ENCODE data around the gene TRIM36. TPM values are rescaled to one million over a fixed set of nuclear protein-coding genes. Genes with fewer than 3 reads are reported as not detected.

TRIM36 gene
- total and polyA plus RNA-seq, 2 donors (not counting 1 experiment from before 2014, with no cell fraction given): 0.22 to 1.6 TPM

- H3K4me1 Mint-ChIP-seq: peaks cover 9% of the 10 kb centered on the region
- H3K4me1 ChIP-seq (ENCODE audit: control insufficient read depth in 2 of 2, insufficient read depth in 2 of 2, low read length in 2 of 2): peaks cover 14 to 15% of the 10 kb centered on the region in 2 donors
- 83% methylated on average over 2 of the region's 5 CpGs for WGBS (ENCODE audit: insufficient coverage)
- no peaks in the 10 kb centered on the region for H4K20me1 ChIP-seq (ENCODE audit: control insufficient read depth, insufficient read depth, low read length, poor library complexity, severe bottlenecking)
- H3K36me3 ChIP-seq (replicated peaks in 1 of 2; ENCODE audit: control extremely low read depth in 1 of 2, control insufficient read depth in 1 of 2, extremely low read depth in 1 of 2, insufficient read depth in 2 of 2, low read length in 1 of 2): no peaks in the 10 kb centered on the region
- no peaks in the 10 kb centered on the region for H3K79me2 ChIP-seq (ENCODE audit: control insufficient read depth, insufficient read depth, low read length)
- H3K9me3 Mint-ChIP-seq (ENCODE audit: insufficient read depth): peaks cover 7% of the 10 kb centered on the region
- no peak overlapping the region for H3K27ac ChIP-seq (ENCODE audit: low read length in 2 of 2)
- intact Hi-C loops (cut with micrococcal nuclease): no loop called here
- peaks cover 44% of the 10 kb centered on the region for H3K27me3 Mint-ChIP-seq
- no peak overlapping the region for H3K27ac Mint-ChIP-seq
- peaks cover 0 to 33% (median 23%) of the 10 kb centered on the region in 3 donors for H3K9me3 ChIP-seq (ENCODE audit: control extremely low read depth in 1 of 3, control insufficient read depth in 2 of 3, insufficient read depth in 1 of 3, low read length in 2 of 3)
- no peak overlapping the region for H3K4me3 Mint-ChIP-seq
- no peak overlapping the region for H3K4me2 ChIP-seq (replicated peaks; ENCODE audit: low read depth, low read length, poor library complexity, severe bottlenecking)
- DNase-seq (no peak), ATAC-seq (ENCODE audit: low read depth) (no peak)
- POLR2A ChIA-PET: no interaction called here
- H2AFZ ChIP-seq (ENCODE audit: insufficient read depth, low read depth, low read length, poor library complexity, severe bottlenecking): no peak overlapping the region
- H3K4me3 ChIP-seq (ENCODE audit: control extremely low read depth in 1 of 5, extremely low read depth in 1 of 5, insufficient read depth in 1 of 5, low read depth in 2 of 5, low read length in 4 of 5): no peak overlapping the region
- no peak overlapping the region for H3K9ac ChIP-seq (ENCODE audit: low read length)
- CTCF ChIA-PET: no interaction called here
- peaks cover 0 to 41% (median 9%) of the 10 kb centered on the region in 4 experiments for H3K27me3 ChIP-seq (replicated peaks in 1 of 4; ENCODE audit: control extremely low read depth in 1 of 4, control insufficient read depth in 3 of 4, insufficient read depth in 4 of 4, low read length in 3 of 4)
- TF ChIP-seq EZH2 (IDR thresholded peaks at IDR 0.05; ENCODE audit: borderline replicate concordance, insufficient read depth, low read depth, low read length, poor library complexity, severe bottlenecking) (no peak), CTCF (IDR thresholded peaks at IDR 0.05) (no peak)
Measured at GRCh38 chr5:115165790-115166189, 3.9 kb downstream of the TRIM36 start.

GRCh38 chr5:115160975-115161475 is 8.7 kb downstream of the TRIM36 start:
- H3K27ac Mint-ChIP-seq: no peak overlapping the region
- CTCF ChIA-PET: no interaction called here
- intact Hi-C loops (cut with micrococcal nuclease): loop anchor here (5.0 kb wide), 1 partner anchor 34 kb away; no protein-coding TSS in a partner anchor

More at GRCh38 chr5:115160975-115161475, 8.7 kb downstream of the TRIM36 start:
- Histone ChIP-seq H3K9me3 (ENCODE audit: control extremely low read depth in 1 of 3, control insufficient read depth in 2 of 3, insufficient read depth in 1 of 3, low read length in 2 of 3) (peaks cover 0 to 13% (median 12%) of the 10 kb centered on the region in 3 donors), H3K36me3 (replicated peaks in 1 of 2; ENCODE audit: control extremely low read depth in 1 of 2, control insufficient read depth in 1 of 2, extremely low read depth in 1 of 2, insufficient read depth in 2 of 2, low read length in 1 of 2) (no peaks in the 10 kb centered on the region), H2AFZ (ENCODE audit: insufficient read depth, low read depth, low read length, poor library complexity, severe bottlenecking) (no peak overlapping the region), H3K4me3 (ENCODE audit: control extremely low read depth in 1 of 5, extremely low read depth in 1 of 5, insufficient read depth in 1 of 5, low read depth in 2 of 5, low read length in 4 of 5) (no peak overlapping the region), H3K4me2 (replicated peaks; ENCODE audit: low read depth, low read length, poor library complexity, severe bottlenecking) (no peak overlapping the region), H3K27ac (ENCODE audit: low read length in 2 of 2) (no peak overlapping the region), H4K20me1 (ENCODE audit: control insufficient read depth, insufficient read depth, low read length, poor library complexity, severe bottlenecking) (no peaks in the 10 kb centered on the region), H3K9ac (ENCODE audit: low read length) (no peak overlapping the region), H3K27me3 (replicated peaks in 1 of 4; ENCODE audit: control extremely low read depth in 1 of 4, control insufficient read depth in 3 of 4, insufficient read depth in 4 of 4, low read length in 3 of 4) (peaks cover 0 to 19% (median 1%) of the 10 kb centered on the region in 4 experiments), H3K79me2 (ENCODE audit: control insufficient read depth, insufficient read depth, low read length) (no peaks in the 10 kb centered on the region), H3K4me1 (ENCODE audit: control insufficient read depth in 2 of 2, insufficient read depth in 2 of 2, low read length in 2 of 2) (no peaks in the 10 kb centered on the region)
- Mint-ChIP-seq H3K4me3 (no peak overlapping the region), H3K27me3 (peaks cover 40% of the 10 kb centered on the region), H3K4me1 (no peaks in the 10 kb centered on the region), H3K9me3 (ENCODE audit: insufficient read depth) (peaks cover 2% of the 10 kb centered on the region)
- DNase-seq (no peak), ATAC-seq (ENCODE audit: low read depth) (no peak)
- WGBS (ENCODE audit: insufficient coverage): no CpG with 5 or more reads among the region's 3 CpGs
- TF ChIP-seq CTCF (IDR thresholded peaks at IDR 0.05) (no peak), EZH2 (IDR thresholded peaks at IDR 0.05; ENCODE audit: borderline replicate concordance, insufficient read depth, low read depth, low read length, poor library complexity, severe bottlenecking) (no peak)
- POLR2A ChIA-PET: no interaction called here

Measured in B cell (primary cell).